HepG2 (cell line): ENCODE data around the gene PPP4R4. TPM values are rescaled to one million over a fixed set of nuclear protein-coding genes. Genes with fewer than 3 reads are reported as not detected.
A peak's percentile ranks its signal among the peaks of the same experiment; 100 is the strongest.

Source experiments
- ATAC-seq: fragments of 200-7000 bp; cut with Tn5 transposase; 3 replicates; pipeline ENCODE4 v1.9.1; 2020; ENCODE audit warnings: mild to moderate bottlenecking, moderate library complexity
- BruUV-seq: library from RNA; stranded (reverse); fragments of 400-500 nt; replicated peaks from 2 replicates; lab custom pipeline; 2021; lab: Mats Ljungman, UMichigan
- CTCF ChIA-PET: fragments of 300-600 bp; formaldehyde crosslinking; extraction: SDS; loops from one replicate; lab custom pipeline; 2021; ENCODE audit warnings: low total read pairs, inconsistent platforms, low intra/inter-chr PET ratio; lab: Yijun Ruan, JAX
- POLR2A ChIA-PET: fragments of 350-600 bp; sonication (Branson Sonifier 250); formaldehyde crosslinking; loops from one replicate; lab custom pipeline; 2020; ENCODE audit warnings: antibody characterized with exemption, inconsistent platforms; lab: Yijun Ruan, JAX
- DNase-seq: peaks from one replicate; pipeline ENCODE4 v3.0.0-alpha.2; 2015; ENCODE audit warnings: low spot score
- FAIRE-seq: peaks from 3 replicates; lab custom pipeline; 2011; peaks lifted over from hg19 to GRCh38; lab: Jason Lieb, UNC
- H2AFZ ChIP-seq: one replicate; pipeline ENCODE4 v1.6.1; 2011; ENCODE audit warnings: low read length, inconsistent platforms
- H3K27ac ChIP-seq: fragments of 300-600 bp; 3 replicates; pipeline ENCODE4 v1.8.0; 2011; ENCODE audit warnings: mixed run types, mild to moderate bottlenecking, mixed read lengths, low read length, inconsistent platforms; ENCODE audit not compliant: insufficient read depth; ENCODE audit errors: extremely low read length
- H3K27me3 ChIP-seq, 2 experiments: fragments of 200-600 bp in 1 of 2; 2 replicates in 1 of 2; 3 replicates in 1 of 2; pipeline versions ENCODE4 v1.6.0 to v1.8.0; 2011; ENCODE audit warnings: low read length in 2 of 2, mild to moderate bottlenecking in 2 of 2, moderate library complexity in 2 of 2, inconsistent platforms in 1 of 2; ENCODE audit not compliant: insufficient read depth in 2 of 2, control insufficient read depth in 1 of 2
- H3K36me3 ChIP-seq, 2 experiments: fragments of 200-600 bp in 1 of 2; replicated peaks in 1 of 2; 2 replicates in 1 of 2; 3 replicates in 1 of 2; pipeline versions ENCODE4 v1.5.1 to v1.8.0; 2011; ENCODE audit warnings: low read length in 2 of 2, inconsistent platforms in 1 of 2; ENCODE audit not compliant: insufficient read depth in 2 of 2, control insufficient read depth in 1 of 2
- H3K4me1 ChIP-seq: 2 replicates; pipeline ENCODE4 v1.5.1; 2012; ENCODE audit warnings: low read length, inconsistent platforms; ENCODE audit not compliant: insufficient read depth
- H3K4me2 ChIP-seq: 2 replicates; pipeline ENCODE4 v1.6.0; 2011; ENCODE audit warnings: low read depth, low read length, inconsistent platforms
- H3K4me3 ChIP-seq, 3 experiments: fragments of 200-600 bp in 1 of 3; sonication (generic), shearing (Covaris generic) in 1 of 3; replicated peaks in 1 of 3; 2 replicates each; pipeline ENCODE4 v1.5.1; 2011 to 2016; ENCODE audit warnings: low read length in 3 of 3, inconsistent platforms in 2 of 3, low read depth in 2 of 3, mild to moderate bottlenecking in 2 of 3, control low read depth in 1 of 3, mixed read lengths in 1 of 3; ENCODE audit not compliant: insufficient read depth in 1 of 3
- H3K79me2 ChIP-seq: one replicate; pipeline ENCODE4 v1.6.1; 2011; ENCODE audit warnings: low read length, inconsistent platforms; ENCODE audit not compliant: insufficient read depth
- H3K9ac ChIP-seq: 2 replicates; pipeline ENCODE4 v1.6.0; 2011; ENCODE audit warnings: mild to moderate bottlenecking, low read depth, low read length, inconsistent platforms; ENCODE audit not compliant: insufficient read depth
- H3K9me3 ChIP-seq: 2 replicates; pipeline ENCODE4 v1.5.1; 2012; ENCODE audit warnings: mild to moderate bottlenecking, low read length
- H4K20me1 ChIP-seq: 2 replicates; pipeline ENCODE4 v1.6.0; 2011; ENCODE audit warnings: inconsistent platforms, mild to moderate bottlenecking, low read length, moderate library complexity; ENCODE audit not compliant: insufficient read depth
- ATAD3A ChIP-seq: sonication (generic); formaldehyde crosslinking; IDR thresholded peaks from 2 replicates; pipeline ENCODE4 v1.4.0; 2020; ENCODE audit warnings: missing genetic modification reagents
- BHLHE40 ChIP-seq: IDR thresholded peaks from 2 replicates; pipeline ENCODE4 v1.6.1; 2011; ENCODE audit warnings: low read length, improper control_type of control experiment
- MAF1 ChIP-seq: sonication (generic); formaldehyde crosslinking; IDR thresholded peaks from 2 replicates; pipeline ENCODE4 v1.5.0; 2020; ENCODE audit warnings: missing genetic modification reagents, borderline replicate concordance
- RBFOX2 ChIP-seq: fragments of 200-400 bp; formaldehyde crosslinking; IDR thresholded peaks from 2 replicates; pipeline ENCODE4 v1.6.1; 2017; ENCODE audit warnings: low read depth, mild to moderate bottlenecking, low read length
- ZNF335 ChIP-seq: sonication (generic); formaldehyde crosslinking; IDR thresholded peaks from 2 replicates; pipeline ENCODE4 v1.4.0; 2020; ENCODE audit warnings: missing genetic modification reagents
- WGBS: methylation state at CpG from one replicate; pipeline ENCODE4 v1.1.6; 2017; ENCODE audit warnings: low lambda C conversion rate; 5-methylcytosine and 5-hydroxymethylcytosine counted together
- in situ Hi-C: cut with HindIII; loops from 2 replicates; pipeline ENCODE4 v1.10.0; 2017; ENCODE audit warnings: low pct_unique_long_range_greater_than_20kb; ENCODE audit not compliant: extremely low pct_ligation_motif_present
- intact Hi-C: fragments of 100-400 bp; cut with micrococcal nuclease; formaldehyde crosslinking; loops from one replicate; pipeline ENCODE4 v1.10.0; 2022; ENCODE audit not compliant: unreplicated experiment
- polyA plus RNA-seq, 8 experiments: library from polyadenylated mRNA; depleted of rRNA in 3 of 8; stranded (reverse) in 7 of 8; unstranded in 1 of 8; fragments of >200 nt; fragmentation: Illumina TruSeq in 4 of 8; extraction: Trizol in 4 of 8; gene quantifications; 2 replicates each; pipeline versions ENCODE4 v1.2.1 to v1.2.3, GENCODE V29; 2011 to 2016; ENCODE audit warnings: low read depth in 4 of 8, missing spikeins in 1 of 8, mixed read lengths in 1 of 8; ENCODE audit not compliant: insufficient read depth in 1 of 8
- total RNA-seq, 5 experiments: library from RNA; depleted of rRNA; stranded (reverse); fragments of >200 nt; fragmentation: Illumina TruSeq; extraction: Trizol; gene quantifications; 2 replicates each; pipeline ENCODE4 v1.2.3, GENCODE V29; 2016; ENCODE audit warnings: low read depth in 1 of 5
- TF ChIP-seq, protein P1 (sequence below): sonication (generic); formaldehyde crosslinking; IDR thresholded peaks from 2 replicates; pipeline ENCODE4 v1.9.0; 2022; ENCODE audit warnings: missing genetic modification reagents, mild to moderate bottlenecking, borderline replicate concordance
- TF ChIP-seq, protein P2 (sequence below): sonication (generic); formaldehyde crosslinking; IDR thresholded peaks from 2 replicates; pipeline ENCODE4 v1.4.0; 2020; ENCODE audit warnings: missing genetic modification reagents, borderline replicate concordance

PPP4R4 gene
- total and polyA plus RNA-seq, 2 of the 13 experiments (the other 11 are each of a cell fraction or from before 2014, with no cell fraction given): 9.5 to 19.8 TPM

DNA sequence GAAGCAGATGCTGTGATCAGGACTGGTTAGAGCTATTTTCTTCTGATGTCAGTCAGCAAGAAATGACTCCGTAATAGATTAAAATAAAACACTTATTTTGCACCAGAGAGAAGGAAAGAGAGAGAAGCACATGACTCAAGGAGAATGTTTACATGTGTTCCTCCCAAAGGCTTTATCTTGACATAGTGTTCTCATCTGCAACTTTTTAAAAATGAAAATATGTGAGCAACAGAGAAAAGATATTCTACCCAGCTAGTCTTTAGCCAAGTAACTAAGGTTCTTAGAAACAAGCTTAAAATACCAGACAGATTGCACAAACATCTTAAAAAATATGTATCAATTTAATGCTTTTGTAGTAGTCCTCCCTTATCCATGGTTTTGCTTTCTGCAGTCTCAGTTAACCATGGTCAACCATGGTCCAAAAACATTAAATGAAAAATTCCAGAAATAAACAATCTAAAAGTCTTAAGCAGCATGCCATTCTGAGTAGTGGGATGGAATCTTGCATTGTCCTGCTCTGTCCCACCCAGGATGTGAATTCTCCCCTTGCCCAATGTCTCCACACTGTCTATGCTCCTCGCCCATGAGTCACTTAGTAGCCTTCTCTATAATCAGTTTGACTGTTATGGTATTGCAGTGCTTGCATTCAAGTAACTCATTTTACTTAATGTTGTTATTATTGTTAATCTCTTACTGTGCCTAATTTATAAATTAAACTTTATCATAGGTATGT, 109.0 kb downstream of the PPP4R4 start:
- TF ChIP-seq RBFOX2: 0 out of 2 replicates have a peak, but pooled peaks have one; percentile 2
- no peak for TF ChIP-seq BHLHE40
- in situ Hi-C loops (no loop called here), intact Hi-C loops (no loop called here)
- WGBS: 95% methylated on average over 2 of the region's 2 CpGs
- CTCF ChIA-PET: no interaction called here
- no peaks in the 10 kb centered on the region for H4K20me1 ChIP-seq
- H2AFZ ChIP-seq: no peak overlapping the region
- H3K27ac ChIP-seq: no peak overlapping the region
- BruUV-seq: no TSS peak
- no peaks in the 10 kb centered on the region for H3K27me3 ChIP-seq
- peaks cover 1 to 15% of the 10 kb centered on the region in 2 experiments; a peak in 4 of 5 replicates for H3K36me3 ChIP-seq
- no peak overlapping the region for H3K9ac ChIP-seq
- H3K4me3 ChIP-seq: no peak overlapping the region
- H3K4me2 ChIP-seq: no peak overlapping the region
- H3K79me2 ChIP-seq: no peaks in the 10 kb centered on the region
- ATAC-seq: no peak
- no peaks in the 10 kb centered on the region for H3K9me3 ChIP-seq
- POLR2A ChIA-PET: interaction anchor here (1.2 kb wide), 1 partner anchor 10 kb away, joined by 9 read pairs; the partner anchor contains the start of gene SERPINA10
- no peak for DNase-seq
- no peak for FAIRE-seq
- H3K4me1 ChIP-seq: peaks cover 14% of the 10 kb centered on the region

DNA sequence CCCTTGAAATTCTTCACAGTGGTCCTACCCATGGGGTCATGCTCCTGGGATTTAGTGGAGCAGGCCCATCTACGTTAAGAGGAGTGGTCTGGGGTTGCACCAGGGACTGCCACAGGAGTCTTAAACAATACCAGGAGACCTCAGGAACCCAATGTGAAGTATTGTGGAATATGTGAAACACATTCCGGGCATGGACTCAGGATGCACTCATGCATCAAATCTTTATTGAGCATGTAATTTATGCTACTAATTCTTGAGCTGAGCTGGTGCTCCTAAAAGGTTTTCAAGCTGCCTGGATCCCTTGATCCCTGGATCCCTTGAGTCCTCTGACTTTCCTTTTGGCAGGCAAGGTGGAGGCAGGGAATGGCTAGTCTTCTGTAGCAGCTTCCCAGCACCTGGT, 110.1 kb downstream of the PPP4R4 start:
- POLR2A ChIA-PET: no interaction called here
- Histone ChIP-seq H3K27me3 (no peaks in the 10 kb centered on the region), H3K4me3 (no peak overlapping the region), H2AFZ (no peak overlapping the region), H4K20me1 (no peaks in the 10 kb centered on the region)
- no TSS peak for BruUV-seq
- FAIRE-seq: no peak
- no peak for TF ChIP-seq MAF1 (CRISPR knock-in tag)
- TF ChIP-seq, protein P1, sequence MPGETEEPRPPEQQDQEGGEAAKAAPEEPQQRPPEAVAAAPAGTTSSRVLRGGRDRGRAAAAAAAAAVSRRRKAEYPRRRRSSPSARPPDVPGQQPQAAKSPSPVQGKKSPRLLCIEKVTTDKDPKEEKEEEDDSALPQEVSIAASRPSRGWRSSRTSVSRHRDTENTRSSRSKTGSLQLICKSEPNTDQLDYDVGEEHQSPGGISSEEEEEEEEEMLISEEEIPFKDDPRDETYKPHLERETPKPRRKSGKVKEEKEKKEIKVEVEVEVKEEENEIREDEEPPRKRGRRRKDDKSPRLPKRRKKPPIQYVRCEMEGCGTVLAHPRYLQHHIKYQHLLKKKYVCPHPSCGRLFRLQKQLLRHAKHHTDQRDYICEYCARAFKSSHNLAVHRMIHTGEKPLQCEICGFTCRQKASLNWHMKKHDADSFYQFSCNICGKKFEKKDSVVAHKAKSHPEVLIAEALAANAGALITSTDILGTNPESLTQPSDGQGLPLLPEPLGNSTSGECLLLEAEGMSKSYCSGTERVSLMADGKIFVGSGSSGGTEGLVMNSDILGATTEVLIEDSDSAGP (CRISPR knock-in tag): no peak
- no peak for TF ChIP-seq ATAD3A (CRISPR knock-in tag)
- TF ChIP-seq, protein P2, sequence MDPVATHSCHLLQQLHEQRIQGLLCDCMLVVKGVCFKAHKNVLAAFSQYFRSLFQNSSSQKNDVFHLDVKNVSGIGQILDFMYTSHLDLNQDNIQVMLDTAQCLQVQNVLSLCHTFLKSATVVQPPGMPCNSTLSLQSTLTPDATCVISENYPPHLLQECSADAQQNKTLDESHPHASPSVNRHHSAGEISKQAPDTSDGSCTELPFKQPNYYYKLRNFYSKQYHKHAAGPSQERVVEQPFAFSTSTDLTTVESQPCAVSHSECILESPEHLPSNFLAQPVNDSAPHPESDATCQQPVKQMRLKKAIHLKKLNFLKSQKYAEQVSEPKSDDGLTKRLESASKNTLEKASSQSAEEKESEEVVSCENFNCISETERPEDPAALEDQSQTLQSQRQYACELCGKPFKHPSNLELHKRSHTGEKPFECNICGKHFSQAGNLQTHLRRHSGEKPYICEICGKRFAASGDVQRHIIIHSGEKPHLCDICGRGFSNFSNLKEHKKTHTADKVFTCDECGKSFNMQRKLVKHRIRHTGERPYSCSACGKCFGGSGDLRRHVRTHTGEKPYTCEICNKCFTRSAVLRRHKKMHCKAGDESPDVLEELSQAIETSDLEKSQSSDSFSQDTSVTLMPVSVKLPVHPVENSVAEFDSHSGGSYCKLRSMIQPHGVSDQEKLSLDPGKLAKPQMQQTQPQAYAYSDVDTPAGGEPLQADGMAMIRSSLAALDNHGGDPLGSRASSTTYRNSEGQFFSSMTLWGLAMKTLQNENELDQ (CRISPR knock-in tag): no peak
- no peak for TF ChIP-seq ZNF335 (CRISPR knock-in tag)
- TF ChIP-seq, all 625 proteins: peak for 0
- Histone ChIP-seq H3K4me2 (no peak overlapping the region), H3K79me2 (peaks cover 2% of the 10 kb centered on the region), H3K27ac (no peak overlapping the region), H3K4me1 (peaks cover 25% of the 10 kb centered on the region), H3K36me3 (peaks cover 3 to 15% of the 10 kb centered on the region in 2 experiments), H3K9me3 (no peaks in the 10 kb centered on the region), H3K9ac (no peak overlapping the region)
- DNase-seq (no peak), ATAC-seq (no peak)
- WGBS: 100% methylated on average over 2 of the region's 2 CpGs
- in situ Hi-C loops (no loop called here), intact Hi-C loops (no loop called here)
- CTCF ChIA-PET: no interaction called here
